GM12801 (cell line): ENCODE data around the gene ELAVL1.

Experiments
- TF ChIP-seq, protein P1 (sequence below): IDR thresholded peaks from one replicate; pipeline ENCODE4 v1.5.1; 2011; ENCODE audit warnings: control low read depth; ENCODE audit not compliant: insufficient read length; ENCODE audit errors: extremely low read depth

The ELAVL1 gene

DNA sequence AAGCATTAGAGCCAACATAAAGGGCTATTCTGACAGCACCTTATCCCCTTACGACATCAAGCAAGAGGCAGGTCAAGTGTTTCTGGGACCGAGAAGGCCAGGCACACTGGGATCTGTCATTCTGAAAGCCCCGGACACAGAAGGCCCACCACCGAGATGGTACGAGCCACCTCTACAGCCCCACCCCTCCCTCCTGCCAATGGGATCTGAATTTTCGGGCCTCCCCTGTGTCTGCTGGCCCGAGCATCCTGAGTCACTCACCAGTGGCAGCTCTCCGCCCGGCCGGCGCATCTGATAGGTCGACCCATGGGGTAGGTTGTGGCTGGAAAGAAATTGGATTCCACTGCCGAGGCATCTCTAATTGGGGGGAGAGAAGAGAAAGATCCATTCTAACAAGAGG, 64.6 kb downstream of the ELAVL1 start:
- TF ChIP-seq, protein P1, sequence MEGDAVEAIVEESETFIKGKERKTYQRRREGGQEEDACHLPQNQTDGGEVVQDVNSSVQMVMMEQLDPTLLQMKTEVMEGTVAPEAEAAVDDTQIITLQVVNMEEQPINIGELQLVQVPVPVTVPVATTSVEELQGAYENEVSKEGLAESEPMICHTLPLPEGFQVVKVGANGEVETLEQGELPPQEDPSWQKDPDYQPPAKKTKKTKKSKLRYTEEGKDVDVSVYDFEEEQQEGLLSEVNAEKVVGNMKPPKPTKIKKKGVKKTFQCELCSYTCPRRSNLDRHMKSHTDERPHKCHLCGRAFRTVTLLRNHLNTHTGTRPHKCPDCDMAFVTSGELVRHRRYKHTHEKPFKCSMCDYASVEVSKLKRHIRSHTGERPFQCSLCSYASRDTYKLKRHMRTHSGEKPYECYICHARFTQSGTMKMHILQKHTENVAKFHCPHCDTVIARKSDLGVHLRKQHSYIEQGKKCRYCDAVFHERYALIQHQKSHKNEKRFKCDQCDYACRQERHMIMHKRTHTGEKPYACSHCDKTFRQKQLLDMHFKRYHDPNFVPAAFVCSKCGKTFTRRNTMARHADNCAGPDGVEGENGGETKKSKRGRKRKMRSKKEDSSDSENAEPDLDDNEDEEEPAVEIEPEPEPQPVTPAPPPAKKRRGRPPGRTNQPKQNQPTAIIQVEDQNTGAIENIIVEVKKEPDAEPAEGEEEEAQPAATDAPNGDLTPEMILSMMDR, result no peak

DNA sequence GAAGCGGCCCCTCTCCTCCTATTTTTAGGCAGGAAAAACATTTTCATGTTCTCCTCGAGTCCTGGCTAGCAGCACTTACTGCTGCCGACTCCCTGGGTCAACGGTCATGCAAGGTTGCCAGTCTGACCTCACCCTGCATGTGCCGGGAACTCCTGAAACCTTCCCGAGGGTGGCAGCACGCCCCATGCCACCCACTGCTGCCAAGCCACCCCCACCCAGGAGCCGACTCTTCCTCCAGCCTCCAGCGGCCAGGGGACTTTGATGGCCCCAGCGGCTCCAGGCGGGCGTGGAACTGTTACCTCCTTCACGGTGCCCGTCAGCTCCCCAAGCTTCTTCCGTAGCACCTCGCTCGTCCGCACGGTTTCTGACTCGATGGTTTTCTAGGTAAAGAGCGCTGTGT, 70.7 kb downstream of the ELAVL1 start:
- TF ChIP-seq, protein P1, result no peak

DNA sequence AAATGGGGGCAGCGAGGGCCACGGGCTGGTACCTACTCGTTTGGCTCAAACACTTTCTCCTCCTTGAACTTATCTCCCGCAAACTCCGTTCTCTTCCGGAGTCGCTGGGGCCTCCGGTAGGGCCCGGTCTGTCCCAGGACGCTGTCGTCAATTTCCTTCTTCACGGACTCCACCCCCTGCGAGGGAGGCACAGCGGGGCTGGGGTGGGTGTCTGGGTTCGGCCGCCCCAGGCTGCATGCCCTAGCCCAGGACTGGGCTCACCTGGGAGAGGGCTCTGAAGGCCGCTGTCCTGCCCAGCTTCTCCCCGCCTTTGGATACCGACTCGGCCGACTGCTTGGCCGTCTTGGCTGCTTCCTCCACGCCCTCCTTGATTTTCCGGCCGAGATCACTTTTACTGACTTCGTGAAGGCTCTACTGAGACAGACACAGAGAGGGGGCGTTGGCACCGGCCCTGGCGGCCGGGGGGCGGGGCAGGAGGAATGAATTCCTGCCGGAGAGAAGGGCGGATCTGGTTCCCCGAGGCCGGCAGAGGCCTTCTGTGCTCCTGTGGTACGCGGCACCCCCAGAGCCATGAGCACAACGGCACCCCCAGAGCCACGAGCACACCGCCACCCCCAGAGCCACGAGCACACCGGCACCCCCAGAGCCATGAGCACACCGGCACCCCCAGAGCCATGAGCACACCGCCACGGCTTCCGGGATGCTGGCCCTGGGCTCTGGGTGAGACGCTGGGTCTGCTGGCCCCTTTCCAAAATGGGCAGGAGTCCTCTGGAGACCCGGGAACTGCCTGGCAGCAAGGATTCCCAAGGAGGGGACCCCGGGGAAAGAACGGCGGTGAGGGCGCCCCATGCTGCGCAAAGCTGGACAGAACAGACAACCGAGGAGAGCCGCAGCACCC, 71.4 kb downstream of the ELAVL1 start:
- TF ChIP-seq, protein P1, result no peak

DNA sequence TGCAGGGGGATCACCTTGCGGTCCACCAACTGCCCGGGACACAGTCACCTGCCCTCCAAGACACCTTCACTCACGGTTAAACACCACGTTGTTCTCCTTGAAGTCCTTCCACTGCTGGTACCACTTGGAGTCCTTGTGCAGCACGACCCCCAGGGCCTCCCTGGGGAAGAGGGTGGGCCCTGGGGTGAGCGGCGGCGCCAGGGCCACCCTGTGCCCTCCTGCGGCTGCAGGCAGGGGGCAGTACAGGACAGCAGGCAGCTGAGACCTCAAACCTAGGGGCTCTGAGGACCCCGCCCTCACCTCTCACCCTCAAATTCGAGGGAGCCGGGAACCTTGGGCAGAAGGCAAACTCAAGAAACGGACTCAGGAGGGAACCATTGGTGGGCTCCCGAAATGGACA, 72.0 kb downstream of the ELAVL1 start:
- TF ChIP-seq, protein P1, result no peak

DNA sequence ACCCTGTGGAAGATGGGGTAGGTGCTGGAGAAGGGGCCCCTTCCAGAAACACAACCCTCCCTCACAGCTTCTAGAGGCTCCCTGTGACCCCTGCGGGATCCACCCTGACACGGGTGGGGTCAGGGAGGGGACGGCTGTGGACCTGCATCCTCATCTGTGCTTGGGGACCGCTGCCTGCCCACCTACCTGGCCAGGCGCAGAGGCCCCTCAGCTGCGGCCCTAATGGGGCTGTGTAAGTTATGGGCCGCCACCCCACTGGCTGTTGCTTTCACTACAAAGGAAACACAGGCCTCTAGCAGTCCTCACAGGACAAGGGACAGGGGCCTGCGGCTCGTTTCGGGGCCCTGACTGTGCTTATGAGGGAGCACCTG, 72.5 kb downstream of the ELAVL1 start:
- TF ChIP-seq, protein P1, result no peak

DNA sequence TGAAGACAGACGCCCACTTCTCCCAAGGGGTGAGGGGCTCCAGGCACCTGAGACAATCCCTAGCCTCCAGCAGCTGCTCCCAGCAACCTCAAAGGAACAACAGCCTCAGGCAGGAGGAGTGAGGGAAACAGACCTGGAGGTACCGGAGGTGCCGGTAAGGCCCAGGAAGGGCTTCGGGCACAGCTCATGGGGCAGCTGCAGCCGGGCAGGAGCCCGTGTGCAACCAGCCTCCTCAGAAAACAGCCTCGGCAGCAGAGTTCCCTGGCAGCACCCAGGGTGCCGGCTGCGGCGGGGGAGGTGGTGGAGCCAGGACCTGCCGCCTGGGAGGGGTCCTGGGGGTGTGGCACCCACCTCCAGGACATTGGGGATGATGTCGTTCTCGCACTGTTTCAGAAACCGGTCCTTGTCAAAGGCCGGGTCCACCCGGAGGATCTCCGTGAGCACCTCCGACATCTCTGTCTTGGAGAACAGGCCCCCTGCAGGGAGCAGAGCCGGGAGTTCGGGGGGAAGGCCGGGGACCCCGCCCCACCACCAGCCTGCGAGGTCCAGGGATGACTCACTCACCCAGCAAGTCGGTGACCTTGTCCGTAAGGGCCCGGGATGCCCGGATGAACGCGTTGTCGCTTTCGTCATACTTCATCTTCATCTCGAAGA, 73.0 kb downstream of the ELAVL1 start:
- TF ChIP-seq, protein P1, result no peak

DNA sequence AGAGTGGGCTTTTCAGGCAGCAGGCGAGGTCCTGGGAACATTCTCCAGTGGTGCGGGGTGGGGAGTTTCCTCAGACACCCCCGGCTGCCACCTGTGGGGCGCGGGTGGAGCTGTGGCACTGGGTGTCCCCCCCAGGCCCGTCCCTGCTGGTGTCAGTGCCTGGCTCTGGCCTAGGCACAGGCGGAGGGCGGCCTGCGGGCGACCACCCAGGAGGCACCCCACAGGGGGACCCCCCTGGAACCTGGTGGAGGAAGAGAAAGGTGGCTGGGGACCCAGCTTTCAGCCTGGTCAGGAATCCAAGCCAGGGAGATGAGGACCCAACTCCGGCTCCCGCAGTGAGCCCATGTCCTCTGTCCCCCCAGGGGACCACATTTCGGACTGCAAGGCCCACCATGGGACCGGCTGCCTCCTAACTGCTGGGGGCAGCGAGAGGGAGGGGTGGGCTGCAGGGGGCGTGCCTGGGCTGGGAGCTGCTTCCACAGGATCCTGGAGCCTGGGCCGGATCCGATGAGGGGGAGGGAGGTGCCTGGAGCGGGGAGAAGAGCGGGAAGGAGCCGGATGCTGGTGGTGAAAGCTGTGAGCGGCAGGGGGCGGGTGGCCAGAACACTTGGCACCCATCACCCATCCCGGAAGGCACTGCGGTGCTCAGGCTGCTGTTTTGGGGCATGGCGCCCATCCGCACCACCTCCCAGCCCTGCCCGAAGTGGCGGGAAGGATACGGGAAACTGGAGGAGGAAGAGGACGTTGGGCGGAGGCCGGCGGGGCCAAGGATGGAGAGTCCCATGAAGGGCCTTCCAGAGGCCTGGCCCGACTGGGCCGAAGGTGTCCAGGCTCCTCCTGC, 74.0 kb downstream of the ELAVL1 start:
- TF ChIP-seq, protein P1, result no peak
